Measurements from ENCODE around the gene TACC2. TPM values are rescaled to one million over a fixed set of nuclear protein-coding genes. Genes with fewer than 3 reads are reported as not detected.
"Not testable (repeated sequence)": the region's sequence is repeated elsewhere in the genome, so short reads cannot be mapped to it uniquely, and the experiment has no call there.

The TACC2 gene
- total RNA-seq, 1 donor from 2014 or later, result not detected

GRCh38 chr10:122084286-122085041, 95.5 kb downstream of the TACC2 start:
- no peaks in the 10 kb centered on the region for H3K4me1 Mint-ChIP-seq (ENCODE audit: low read depth)
- H3K27ac Mint-ChIP-seq, result no peak overlapping the region
- H3K36me3 Mint-ChIP-seq (ENCODE audit: low read depth), result no peaks in the 10 kb centered on the region
- no peaks in the 10 kb centered on the region for H3K9me3 Mint-ChIP-seq
- H3K27me3 Mint-ChIP-seq (ENCODE audit: low read depth), result no peaks in the 10 kb centered on the region
- no peak for DNase-seq (ENCODE audit: low spot score)
- H3K4me3 Mint-ChIP-seq (ENCODE audit: low read depth), result no peak overlapping the region
- intact Hi-C loops (cut with micrococcal nuclease), result no loop called here

GRCh38 chr10:122085423-122085911, 96.5 kb downstream of the TACC2 start:
- no peaks in the 10 kb centered on the region for H3K9me3 Mint-ChIP-seq
- no peaks in the 10 kb centered on the region for H3K4me1 Mint-ChIP-seq (ENCODE audit: low read depth)
- no peaks in the 10 kb centered on the region for H3K36me3 Mint-ChIP-seq (ENCODE audit: low read depth)
- no peak for DNase-seq (ENCODE audit: low spot score)
- H3K27me3 Mint-ChIP-seq (ENCODE audit: low read depth), result no peaks in the 10 kb centered on the region
- H3K27ac Mint-ChIP-seq, result no peak overlapping the region
- intact Hi-C loops (cut with micrococcal nuclease), result no loop called here
- H3K4me3 Mint-ChIP-seq (ENCODE audit: low read depth), result no peak overlapping the region

- Mint-ChIP-seq H3K36me3 (ENCODE audit: low read depth) (no peaks in the 10 kb centered on the region), H3K4me3 (ENCODE audit: low read depth) (no peak overlapping the region), H3K27ac (no peak overlapping the region), H3K4me1 (ENCODE audit: low read depth) (no peaks in the 10 kb centered on the region), H3K9me3 (no peaks in the 10 kb centered on the region), H3K27me3 (ENCODE audit: low read depth) (no peaks in the 10 kb centered on the region)
- DNase-seq (ENCODE audit: low spot score), result no peak
- intact Hi-C loops (cut with micrococcal nuclease), result no loop called here
These were observed 97.7 kb downstream of the TACC2 start for GRCh38 chr10:122086416-122087240.

GRCh38 chr10:122087436-122087835, 98.5 kb downstream of the TACC2 start:
- H3K4me3 Mint-ChIP-seq (ENCODE audit: low read depth), result no peak overlapping the region
- no peak for DNase-seq (ENCODE audit: low spot score)
- H3K27ac Mint-ChIP-seq, result no peak overlapping the region
- H3K36me3 Mint-ChIP-seq (ENCODE audit: low read depth), result no peaks in the 10 kb centered on the region
- no peaks in the 10 kb centered on the region for H3K9me3 Mint-ChIP-seq
- H3K27me3 Mint-ChIP-seq (ENCODE audit: low read depth), result no peaks in the 10 kb centered on the region
- H3K4me1 Mint-ChIP-seq (ENCODE audit: low read depth), result no peaks in the 10 kb centered on the region
- intact Hi-C loops (cut with micrococcal nuclease), result no loop called here

DNA sequence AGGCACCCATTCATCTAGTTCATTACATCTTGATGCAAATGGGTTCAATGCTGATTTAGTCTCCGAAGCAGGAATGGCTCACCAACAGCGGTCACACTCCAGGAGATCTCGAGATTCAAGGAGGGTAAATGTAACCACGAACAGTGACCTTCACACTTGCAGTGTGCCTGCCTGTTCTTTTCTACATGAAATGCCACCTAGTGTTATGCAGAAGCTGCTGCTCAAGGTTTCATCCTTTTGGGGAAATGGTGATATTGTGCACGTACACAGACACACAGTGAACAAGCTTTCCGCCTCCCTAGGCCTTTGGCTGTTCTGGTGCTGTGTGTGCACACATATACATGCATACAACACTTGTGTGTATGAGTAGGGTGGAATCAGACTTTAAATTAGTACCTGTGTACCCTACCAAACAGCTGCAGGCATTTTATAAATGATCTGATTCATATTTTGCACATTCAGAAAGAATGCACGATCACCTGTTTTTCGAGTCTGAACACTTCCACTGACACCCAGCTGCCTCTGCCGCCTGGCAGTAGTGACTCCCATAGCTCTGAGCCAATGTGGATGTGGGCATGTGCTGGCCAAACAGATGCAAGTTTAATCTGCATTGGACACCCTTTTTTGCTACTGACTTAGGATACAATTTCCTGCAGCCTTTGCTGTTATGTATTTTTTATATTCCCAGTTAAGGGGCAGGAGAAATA, 100.5 kb downstream of the TACC2 start:
- Mint-ChIP-seq H3K4me1 (ENCODE audit: low read depth) (no peaks in the 10 kb centered on the region), H3K27me3 (ENCODE audit: low read depth) (no peaks in the 10 kb centered on the region), H3K36me3 (ENCODE audit: low read depth) (no peaks in the 10 kb centered on the region), H3K9me3 (no peaks in the 10 kb centered on the region), H3K27ac (no peak overlapping the region), H3K4me3 (ENCODE audit: low read depth) (no peak overlapping the region)
- intact Hi-C loops (cut with micrococcal nuclease), result no loop called here
- no peak for DNase-seq (ENCODE audit: low spot score)

DNA sequence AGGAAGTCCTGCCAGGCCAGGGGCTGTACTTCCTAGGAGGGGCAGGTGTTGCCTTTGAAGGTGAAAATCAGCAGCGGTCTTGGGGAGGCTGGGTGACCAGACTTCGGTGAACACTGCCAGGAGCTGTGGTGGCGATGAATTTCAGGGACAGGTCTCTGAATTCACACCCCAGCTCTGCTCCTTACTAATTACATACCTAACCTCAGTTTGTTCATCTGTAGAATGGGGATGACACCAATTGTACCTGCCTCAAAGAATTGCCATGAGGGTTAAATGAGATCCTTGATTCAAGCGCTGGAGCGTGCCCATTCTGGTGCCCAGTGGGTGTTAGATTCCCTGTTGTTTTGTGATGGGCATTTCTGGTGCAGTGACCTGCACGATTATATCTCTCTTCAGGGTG, 102.8 kb downstream of the TACC2 start:
- Mint-ChIP-seq H3K4me1 (ENCODE audit: low read depth) (no peaks in the 10 kb centered on the region), H3K9me3 (no peaks in the 10 kb centered on the region), H3K36me3 (ENCODE audit: low read depth) (no peaks in the 10 kb centered on the region), H3K4me3 (ENCODE audit: low read depth) (no peak overlapping the region), H3K27ac (no peak overlapping the region), H3K27me3 (ENCODE audit: low read depth) (no peaks in the 10 kb centered on the region)
- intact Hi-C loops (cut with micrococcal nuclease), result no loop called here
- no peak for DNase-seq (ENCODE audit: low spot score)

DNA sequence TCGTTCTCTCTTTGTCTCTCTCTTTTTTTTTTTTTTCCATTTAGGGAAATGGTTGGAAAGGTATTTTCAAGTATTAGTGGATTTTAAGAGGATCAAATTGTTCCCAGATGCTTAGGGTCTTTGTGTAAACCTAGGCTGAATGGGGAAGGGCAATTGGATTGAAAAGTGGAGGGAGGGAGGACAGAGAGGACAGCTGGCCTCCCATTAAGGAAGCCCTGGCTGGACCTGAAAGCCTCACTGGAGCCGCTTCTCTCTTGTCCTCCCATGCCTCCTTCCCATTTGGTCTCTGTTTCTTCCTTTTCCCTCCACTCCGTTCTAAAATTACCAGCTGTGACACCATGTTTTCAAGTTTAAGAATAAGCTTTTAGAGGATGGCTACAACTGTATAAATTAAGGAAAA, 104.1 kb downstream of the TACC2 start:
- no peaks in the 10 kb centered on the region for H3K27me3 Mint-ChIP-seq (ENCODE audit: low read depth)
- H3K36me3 Mint-ChIP-seq (ENCODE audit: low read depth), result no peaks in the 10 kb centered on the region
- no peak overlapping the region for H3K4me3 Mint-ChIP-seq (ENCODE audit: low read depth)
- no peak overlapping the region for H3K27ac Mint-ChIP-seq
- H3K9me3 Mint-ChIP-seq, result no peaks in the 10 kb centered on the region
- no peaks in the 10 kb centered on the region for H3K4me1 Mint-ChIP-seq (ENCODE audit: low read depth)
- no peak for DNase-seq (ENCODE audit: low spot score)
- intact Hi-C loops (cut with micrococcal nuclease), result no loop called here

- H3K36me3 Mint-ChIP-seq (ENCODE audit: low read depth); H3K27me3 Mint-ChIP-seq (ENCODE audit: low read depth); H3K4me3 Mint-ChIP-seq (ENCODE audit: low read depth); H3K4me1 Mint-ChIP-seq (ENCODE audit: low read depth); DNase-seq (ENCODE audit: low spot score); H3K9me3 Mint-ChIP-seq; H3K27ac Mint-ChIP-seq; intact Hi-C loops (cut with micrococcal nuclease): not testable (repeated sequence)
These were observed 107.2 kb downstream of the TACC2 start for GRCh38 chr10:122096181-122096580.

DNA sequence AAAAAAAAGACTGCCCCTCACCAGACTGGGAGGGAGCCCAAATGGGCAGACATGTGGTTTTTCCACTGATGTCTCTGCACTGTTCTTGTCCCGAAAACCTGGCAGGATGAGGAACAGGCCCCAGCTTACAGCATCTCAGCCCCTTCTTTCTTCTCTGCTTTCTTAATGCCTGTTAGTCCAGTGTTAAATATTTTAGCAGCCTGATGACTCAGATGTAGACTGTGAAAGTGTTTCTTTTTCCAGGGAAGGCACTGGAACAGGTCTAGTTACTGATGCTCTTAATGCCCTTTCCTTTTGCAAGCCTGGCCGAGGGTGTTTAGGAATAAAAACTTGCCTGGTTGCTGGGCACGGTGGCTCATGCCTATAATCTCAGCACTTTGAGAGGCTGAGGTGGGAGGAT, 107.7 kb downstream of the TACC2 start:
- Mint-ChIP-seq H3K9me3 (no peaks in the 10 kb centered on the region), H3K4me3 (ENCODE audit: low read depth) (no peak overlapping the region), H3K27me3 (ENCODE audit: low read depth) (no peaks in the 10 kb centered on the region), H3K36me3 (ENCODE audit: low read depth) (no peaks in the 10 kb centered on the region), H3K27ac (no peak overlapping the region), H3K4me1 (ENCODE audit: low read depth) (no peaks in the 10 kb centered on the region)
- no peak for DNase-seq (ENCODE audit: low spot score)
- intact Hi-C loops (cut with micrococcal nuclease), result no loop called here

DNA sequence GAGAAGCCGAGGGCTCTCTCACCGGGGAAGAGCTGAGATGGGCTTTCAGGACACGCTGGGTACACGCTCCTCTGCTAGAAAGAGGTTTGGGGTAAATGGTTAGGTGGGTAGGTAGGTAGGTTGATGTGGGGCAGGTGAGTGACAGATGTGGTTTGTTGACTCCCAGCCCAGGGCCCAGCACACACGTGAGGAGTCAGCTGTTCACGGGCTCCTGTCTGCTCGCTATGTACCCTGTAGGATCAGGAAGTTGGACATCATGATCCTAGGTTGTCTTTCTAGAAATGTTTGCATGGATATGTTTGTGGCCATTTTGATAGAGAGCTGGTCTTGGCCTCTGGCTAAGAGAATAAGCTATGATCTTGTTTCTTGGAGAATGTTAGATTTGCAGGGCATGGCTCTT, 109.0 kb downstream of the TACC2 start:
- H3K4me1 Mint-ChIP-seq (ENCODE audit: low read depth), result no peaks in the 10 kb centered on the region
- intact Hi-C loops (cut with micrococcal nuclease), result no loop called here
- H3K27ac Mint-ChIP-seq, result no peak overlapping the region
- H3K9me3 Mint-ChIP-seq, result no peaks in the 10 kb centered on the region
- no peak for DNase-seq (ENCODE audit: low spot score)
- no peaks in the 10 kb centered on the region for H3K27me3 Mint-ChIP-seq (ENCODE audit: low read depth)
- H3K36me3 Mint-ChIP-seq (ENCODE audit: low read depth), result no peaks in the 10 kb centered on the region
- H3K4me3 Mint-ChIP-seq (ENCODE audit: low read depth), result no peak overlapping the region

- no peak for DNase-seq (ENCODE audit: low spot score)
- intact Hi-C loops (cut with micrococcal nuclease), result no loop called here
- Mint-ChIP-seq H3K27me3 (ENCODE audit: low read depth) (no peaks in the 10 kb centered on the region), H3K27ac (no peak overlapping the region), H3K9me3 (no peaks in the 10 kb centered on the region), H3K4me1 (ENCODE audit: low read depth) (no peaks in the 10 kb centered on the region), H3K36me3 (ENCODE audit: low read depth) (no peaks in the 10 kb centered on the region), H3K4me3 (ENCODE audit: low read depth) (no peak overlapping the region)
These were observed 110.0 kb downstream of the TACC2 start for GRCh38 chr10:122098924-122099323.

- DNase-seq (ENCODE audit: low spot score), result no peak
- H3K27ac Mint-ChIP-seq, result no peak overlapping the region
- no peaks in the 10 kb centered on the region for H3K27me3 Mint-ChIP-seq (ENCODE audit: low read depth)
- no peak overlapping the region for H3K4me3 Mint-ChIP-seq (ENCODE audit: low read depth)
- H3K36me3 Mint-ChIP-seq (ENCODE audit: low read depth), result no peaks in the 10 kb centered on the region
- no peaks in the 10 kb centered on the region for H3K9me3 Mint-ChIP-seq
- intact Hi-C loops (cut with micrococcal nuclease), result no loop called here
- no peaks in the 10 kb centered on the region for H3K4me1 Mint-ChIP-seq (ENCODE audit: low read depth)
These were observed 110.6 kb downstream of the TACC2 start for GRCh38 chr10:122099562-122099961.
